Measurements from ENCODE around the gene HOXA7. TPM values are rescaled to one million over a fixed set of nuclear protein-coding genes. Genes with fewer than 3 reads are reported as not detected.
A peak's percentile ranks its signal among the peaks of the same experiment; 100 is the strongest.

The HOXA7 gene
- total RNA-seq, 4 donors from 2014 or later = 7.0 to 22.9 (median 12.8) TPM

DNA sequence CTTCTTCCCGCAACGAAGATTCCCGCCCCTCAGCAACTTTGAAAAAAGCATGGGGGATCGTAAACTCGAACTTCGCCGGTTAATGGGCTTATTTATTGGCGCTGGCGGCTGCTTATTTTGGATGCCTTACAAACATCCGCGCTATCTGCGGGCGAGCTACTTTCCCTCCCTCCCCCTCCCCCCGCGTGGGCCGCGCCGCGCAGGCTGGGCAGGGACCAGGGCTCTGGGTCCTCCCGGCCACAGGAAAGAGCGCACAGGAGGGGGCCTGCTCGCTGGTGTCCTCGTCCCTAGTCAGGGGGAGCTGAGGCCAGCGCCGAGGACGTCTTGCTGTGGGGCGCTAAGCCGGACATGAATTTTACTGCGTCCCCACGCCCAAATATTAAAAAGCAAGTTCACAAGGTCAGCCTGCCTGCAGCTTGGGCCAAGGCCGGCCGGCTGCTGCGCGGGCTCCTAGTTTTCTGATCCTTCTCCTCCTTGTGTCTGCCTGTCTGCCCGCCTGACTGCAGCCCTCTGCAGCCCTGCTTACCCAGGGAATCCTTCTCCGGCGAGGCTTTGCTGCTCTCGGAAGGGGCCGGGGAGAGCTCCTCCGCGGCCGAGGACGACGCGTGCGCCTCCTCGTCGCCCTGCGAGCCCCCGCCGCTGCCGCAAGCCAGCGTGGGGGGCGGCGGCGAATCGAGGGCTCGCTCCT, 16.5 kb upstream of the HOXA7 start:
- in situ Hi-C loops (cut with MboI; ENCODE audit: low pct_ligation_motif_present in 1 of 4, low pct_unique_long_range_greater_than_20kb in 1 of 4, low sequenced_read_pairs in 3 of 4) = loop anchor here in 3 of 4 donors (25.0 kb wide), 3 partner anchors 811 to 1311 kb away; no protein-coding TSS in a partner anchor
- peak overlapping the region; percentile 95 to 99 (median 98) for H3K27ac ChIP-seq

DNA sequence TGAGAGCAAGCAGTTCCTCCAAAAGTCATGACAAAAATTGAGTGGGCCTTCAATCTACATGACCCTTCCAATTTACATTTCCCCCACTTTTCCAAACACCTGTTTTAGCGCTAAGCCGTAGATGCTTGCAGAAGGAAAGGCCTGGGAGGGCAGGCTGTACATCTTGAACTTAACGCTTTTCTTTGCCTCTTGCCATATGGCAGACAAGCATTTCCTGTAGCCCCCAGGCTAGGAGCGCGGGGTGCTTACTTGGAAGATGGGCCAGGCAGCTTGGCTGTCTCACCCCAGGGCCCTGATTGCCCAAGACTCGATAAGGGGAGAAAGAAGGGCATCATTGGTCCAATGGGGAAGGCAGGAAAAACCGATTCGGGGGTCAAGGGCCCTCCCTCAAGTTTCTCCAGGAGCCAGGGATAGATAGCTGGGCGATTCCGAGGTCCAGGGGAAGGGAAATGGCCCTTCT, 15.9 kb upstream of the HOXA7 start:
- in situ Hi-C loops (cut with MboI; ENCODE audit: low pct_ligation_motif_present in 1 of 4, low pct_unique_long_range_greater_than_20kb in 1 of 4, low sequenced_read_pairs in 3 of 4) = loop anchor here in 3 of 4 donors (25.0 kb wide), 3 partner anchors 810 to 1310 kb away; no protein-coding TSS in a partner anchor
- DNase-seq = peak; percentile 22
- TF ChIP-seq POLR2AphosphoS5 (IDR thresholded peaks at IDR 0.05) (no peak), POLR2A (IDR thresholded peaks at IDR 0.05) (no peak), EP300 (IDR thresholded peaks at IDR 0.05; ENCODE audit: low read depth) (no peak)
- TF ChIP-seq, protein P1, sequence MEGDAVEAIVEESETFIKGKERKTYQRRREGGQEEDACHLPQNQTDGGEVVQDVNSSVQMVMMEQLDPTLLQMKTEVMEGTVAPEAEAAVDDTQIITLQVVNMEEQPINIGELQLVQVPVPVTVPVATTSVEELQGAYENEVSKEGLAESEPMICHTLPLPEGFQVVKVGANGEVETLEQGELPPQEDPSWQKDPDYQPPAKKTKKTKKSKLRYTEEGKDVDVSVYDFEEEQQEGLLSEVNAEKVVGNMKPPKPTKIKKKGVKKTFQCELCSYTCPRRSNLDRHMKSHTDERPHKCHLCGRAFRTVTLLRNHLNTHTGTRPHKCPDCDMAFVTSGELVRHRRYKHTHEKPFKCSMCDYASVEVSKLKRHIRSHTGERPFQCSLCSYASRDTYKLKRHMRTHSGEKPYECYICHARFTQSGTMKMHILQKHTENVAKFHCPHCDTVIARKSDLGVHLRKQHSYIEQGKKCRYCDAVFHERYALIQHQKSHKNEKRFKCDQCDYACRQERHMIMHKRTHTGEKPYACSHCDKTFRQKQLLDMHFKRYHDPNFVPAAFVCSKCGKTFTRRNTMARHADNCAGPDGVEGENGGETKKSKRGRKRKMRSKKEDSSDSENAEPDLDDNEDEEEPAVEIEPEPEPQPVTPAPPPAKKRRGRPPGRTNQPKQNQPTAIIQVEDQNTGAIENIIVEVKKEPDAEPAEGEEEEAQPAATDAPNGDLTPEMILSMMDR (IDR thresholded peaks at IDR 0.05) = no peak
- peaks cover 51% of the 10 kb centered on the region for H3K27me3 ChIP-seq
- no peaks in the 10 kb centered on the region for H3K36me3 ChIP-seq
- H3K27ac ChIP-seq = peak overlapping the region; percentile 95 to 99 (median 98)
- H3K9me3 ChIP-seq = no peaks in the 10 kb centered on the region
- WGBS, 2 donors (ENCODE audit: low coverage in 1 of 2) = 0 to 7% methylated on average over 3 to 10 of the region's 10 CpGs
- peak overlapping the region; percentile 58 to 67 (median 60) for H3K4me3 ChIP-seq
- intact Hi-C loops (cut with DNase I; ENCODE audit: low total_unique reads) = no loop called here
- H3K4me1 ChIP-seq = peaks cover 0 to 37% (median 34%) of the 10 kb centered on the region in 4 donors

More for the DNA sequence above, 16.5 kb upstream of the HOXA7 start:
- intact Hi-C loops (cut with DNase I; ENCODE audit: low total_unique reads) = no loop called here
- WGBS, 2 donors (ENCODE audit: low coverage in 1 of 2) = 2 to 4% methylated on average over 5 to 55 of the region's 58 CpGs
- TF ChIP-seq POLR2A (IDR thresholded peaks at IDR 0.05) = peak; percentile 60
- TF ChIP-seq POLR2AphosphoS5 (IDR thresholded peaks at IDR 0.05) = peak; percentile 76 to 88 (median 84)
- no peak for TF ChIP-seq EP300 (IDR thresholded peaks at IDR 0.05; ENCODE audit: low read depth)
- TF ChIP-seq, protein P1 (IDR thresholded peaks at IDR 0.05) = no peak
- Histone ChIP-seq H3K27me3 (peaks cover 51% of the 10 kb centered on the region), H3K36me3 (no peaks in the 10 kb centered on the region), H3K9me3 (no peaks in the 10 kb centered on the region), H3K4me1 (peaks cover 0 to 35% (median 32%) of the 10 kb centered on the region in 4 donors), H3K4me3 (peak overlapping the region; percentile 58 to 67 (median 60))
- peak; percentile 80 for DNase-seq

GRCh38 chr7:27171637-27172314, 15.3 kb upstream of the HOXA7 start:
- WGBS, 2 donors (ENCODE audit: low coverage in 1 of 2) = 3 to 6% methylated on average over 16 to 30 of the region's 30 CpGs
- Histone ChIP-seq H3K4me3 (peak overlapping the region; percentile 58 to 67 (median 60)), H3K4me1 (peaks cover 0 to 42% (median 29%) of the 10 kb centered on the region in 4 donors), H3K27me3 (peaks cover 57% of the 10 kb centered on the region), H3K27ac (peak overlapping the region; percentile 95 to 99 (median 98)), H3K9me3 (no peaks in the 10 kb centered on the region), H3K36me3 (no peaks in the 10 kb centered on the region)
- intact Hi-C loops (cut with DNase I; ENCODE audit: low total_unique reads) = no loop called here
- DNase-seq = peak; percentile 35
- peak; percentile 7 for TF ChIP-seq POLR2A (IDR thresholded peaks at IDR 0.05)
- peak in 2 of 3 donors; percentile 7 to 10 for TF ChIP-seq POLR2AphosphoS5 (IDR thresholded peaks at IDR 0.05)
- no peak for TF ChIP-seq EP300 (IDR thresholded peaks at IDR 0.05; ENCODE audit: low read depth)
- in situ Hi-C loops (cut with MboI; ENCODE audit: low pct_ligation_motif_present in 1 of 4, low pct_unique_long_range_greater_than_20kb in 1 of 4, low sequenced_read_pairs in 3 of 4) = loop anchor here in 3 of 4 donors (25.0 kb wide), 3 partner anchors 809 to 1309 kb away; no protein-coding TSS in a partner anchor

- intact Hi-C loops (cut with DNase I; ENCODE audit: low total_unique reads) = no loop called here
- Histone ChIP-seq H3K9me3 (no peaks in the 10 kb centered on the region), H3K27me3 (peaks cover 61% of the 10 kb centered on the region), H3K4me1 (peaks cover 0 to 44% (median 26%) of the 10 kb centered on the region in 4 donors), H3K36me3 (no peaks in the 10 kb centered on the region), H3K27ac (peak overlapping the region; percentile 95 to 99 (median 98)), H3K4me3 (peak overlapping the region; percentile 58 to 67 (median 60))
- peak; percentile 47 for DNase-seq
- in situ Hi-C loops (cut with MboI; ENCODE audit: low pct_ligation_motif_present in 1 of 4, low pct_unique_long_range_greater_than_20kb in 1 of 4, low sequenced_read_pairs in 3 of 4) = loop anchor here in 3 of 4 donors (25.0 kb wide), 3 partner anchors 809 to 1309 kb away; no protein-coding TSS in a partner anchor
- TF ChIP-seq POLR2AphosphoS5 (IDR thresholded peaks at IDR 0.05) = peak in 1 of 3 donors; percentile 5
- TF ChIP-seq, protein P1 (IDR thresholded peaks at IDR 0.05) = no peak
- 9 to 20% methylated on average over 1 to 8 of the region's 8 CpGs for WGBS, 2 donors (ENCODE audit: low coverage in 1 of 2)
These were observed 14.8 kb upstream of the HOXA7 start for GRCh38 chr7:27171325-27171636.
